GM19452 (cell line): ENCODE results near the gene ABL2.

Experiments used
- ATAC-seq: cut with Tn5 transposase; IDR thresholded peaks from one replicate; pipeline ENCODE4 v1.9.1; 2021; ENCODE audit not compliant: unreplicated experiment

The ABL2 gene

DNA sequence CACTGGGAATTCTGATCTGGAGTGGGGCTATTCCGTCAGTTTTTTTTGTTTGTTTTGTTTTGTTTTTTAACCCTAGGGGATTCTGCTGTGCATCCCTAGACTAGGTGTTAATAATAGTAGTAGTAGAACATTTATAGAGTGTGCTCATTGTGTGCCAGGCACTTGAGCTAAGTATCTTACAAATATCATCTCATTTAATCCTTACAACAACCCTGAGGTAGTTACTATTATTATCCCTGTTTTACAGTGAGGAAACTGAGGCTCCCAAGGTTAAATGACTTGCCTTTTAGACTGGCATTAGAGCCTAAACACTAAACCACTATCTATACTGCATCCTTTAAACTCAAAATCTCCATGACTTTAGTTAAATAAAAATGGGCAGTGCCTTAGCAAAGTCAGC lies 125.5 kb downstream of the ABL2 start:
- ATAC-seq: no peak

DNA sequence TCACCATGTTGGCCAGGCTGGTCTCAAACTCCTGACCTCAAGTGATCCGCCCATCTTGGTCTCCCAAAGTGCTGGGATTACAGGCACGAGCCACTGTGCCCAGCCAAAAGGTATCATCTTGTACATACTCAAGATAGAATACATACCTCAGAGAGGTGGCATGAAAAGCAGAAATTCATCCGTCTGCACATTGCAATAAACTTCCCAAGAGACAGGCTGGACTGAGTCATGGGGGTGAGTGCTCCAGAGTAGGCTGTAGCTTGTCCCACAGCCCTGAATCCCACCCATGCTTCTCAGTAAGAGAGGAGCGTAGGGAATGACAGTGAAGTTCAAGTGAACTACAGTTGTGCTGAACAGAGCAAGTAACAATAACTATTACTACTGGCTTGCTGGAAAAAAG lies 127.9 kb downstream of the ABL2 start:
- no peak for ATAC-seq

DNA sequence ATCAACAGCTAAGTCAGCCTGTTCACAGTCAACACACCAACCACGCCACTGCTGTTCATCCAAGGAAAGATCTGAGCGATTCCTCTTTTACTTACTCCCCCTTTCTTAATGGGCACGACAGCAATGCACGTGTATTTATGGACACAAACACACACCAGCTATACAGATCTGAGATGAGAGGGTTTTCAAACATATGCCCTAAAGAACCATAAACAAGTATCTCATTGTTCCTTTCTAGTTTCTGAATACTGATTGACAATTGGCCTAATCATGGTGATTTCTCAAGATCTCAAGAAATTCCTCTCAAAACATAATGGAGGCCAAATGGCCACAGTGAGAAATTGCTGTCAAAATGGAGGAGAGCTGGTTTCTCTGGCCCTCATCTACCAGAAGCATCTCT lies 129.6 kb downstream of the ABL2 start:
- ATAC-seq: no peak

DNA sequence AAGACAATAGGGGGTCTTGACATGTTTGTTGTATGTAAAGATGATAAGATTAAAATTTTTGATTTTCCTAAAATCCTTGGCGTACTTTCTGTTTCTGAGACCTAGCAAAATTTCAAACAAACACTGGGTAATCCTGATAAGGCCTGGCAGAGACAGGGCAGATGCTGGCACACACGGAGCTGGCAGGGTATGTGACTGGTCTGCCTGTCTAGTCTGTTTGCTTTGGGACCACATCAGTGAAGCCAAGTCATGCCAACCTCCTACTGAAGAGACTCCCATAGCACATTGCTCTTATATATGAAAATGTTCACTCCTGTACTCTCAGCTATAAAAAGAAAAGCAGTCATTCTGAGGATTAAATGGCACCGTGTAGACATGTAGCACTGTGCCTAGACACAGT lies 133.6 kb downstream of the ABL2 start:
- no peak for ATAC-seq

DNA sequence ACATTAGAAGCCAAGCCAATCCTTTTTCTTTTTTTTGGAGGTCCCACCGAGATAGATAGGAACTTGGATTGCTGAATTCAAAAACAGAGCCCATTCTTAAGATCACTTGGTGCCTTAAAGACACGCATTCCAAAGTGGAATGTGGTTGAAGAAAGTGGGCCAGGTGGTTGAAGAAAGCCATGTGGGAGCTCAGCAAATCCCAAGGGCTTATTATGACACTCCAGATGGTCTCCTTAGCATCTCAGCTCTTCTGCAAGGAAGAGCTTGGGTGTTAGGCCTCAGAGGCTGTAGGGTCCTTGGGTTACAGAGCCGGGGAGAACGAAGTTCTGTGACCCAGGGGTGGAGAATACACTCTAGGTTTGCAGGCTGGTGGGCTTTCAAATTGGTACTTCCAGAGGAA lies 134.1 kb downstream of the ABL2 start:
- no peak for ATAC-seq

DNA sequence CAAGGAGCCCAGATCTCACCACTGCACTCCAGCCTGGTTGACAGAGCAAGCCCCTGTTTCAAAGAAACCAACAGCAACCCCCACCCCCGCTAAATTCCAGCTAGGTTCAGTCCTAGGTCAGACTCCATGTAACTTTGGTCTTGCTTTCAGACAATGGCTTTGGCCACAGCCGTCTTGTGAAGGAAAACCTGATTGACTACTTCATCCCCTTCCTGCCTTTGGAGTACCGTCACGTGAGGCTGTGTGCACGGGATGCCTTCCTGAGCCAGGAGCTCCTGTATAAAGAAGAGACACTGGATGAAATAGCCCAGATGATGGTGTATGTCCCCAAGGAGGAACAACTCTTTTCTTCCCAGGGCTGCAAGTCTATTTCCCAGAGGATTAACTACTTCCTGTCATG lies 134.7 kb downstream of the ABL2 start:
- ATAC-seq: no peak

DNA sequence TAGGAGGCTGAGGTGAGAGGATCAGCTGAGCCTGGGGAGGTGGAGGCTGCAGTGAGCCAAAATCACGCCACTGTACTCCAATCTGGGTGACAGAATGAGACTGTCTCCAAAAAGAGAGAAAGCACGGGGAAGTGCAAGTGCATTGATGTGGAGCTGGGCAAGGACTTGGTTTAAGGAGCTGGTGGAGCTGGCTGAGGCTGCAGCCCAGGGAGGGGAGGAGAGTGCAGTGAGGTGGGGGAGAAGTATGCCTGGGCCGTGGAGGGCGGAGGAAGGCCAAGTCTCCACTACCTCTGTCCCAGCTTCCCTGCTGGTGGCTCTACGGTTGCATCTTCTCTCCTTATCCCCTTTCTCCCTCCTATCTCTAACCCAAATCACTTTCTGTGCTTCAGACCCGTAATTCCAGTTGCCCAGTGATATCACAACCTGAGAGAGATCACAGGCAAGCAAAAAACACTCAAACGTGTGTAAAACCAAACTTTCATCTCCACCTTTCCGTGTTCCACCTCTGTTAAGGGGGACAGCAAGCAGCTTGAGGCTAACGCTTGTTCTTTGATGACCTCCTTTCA lies 136.5 kb downstream of the ABL2 start:
- ATAC-seq: no peak

DNA sequence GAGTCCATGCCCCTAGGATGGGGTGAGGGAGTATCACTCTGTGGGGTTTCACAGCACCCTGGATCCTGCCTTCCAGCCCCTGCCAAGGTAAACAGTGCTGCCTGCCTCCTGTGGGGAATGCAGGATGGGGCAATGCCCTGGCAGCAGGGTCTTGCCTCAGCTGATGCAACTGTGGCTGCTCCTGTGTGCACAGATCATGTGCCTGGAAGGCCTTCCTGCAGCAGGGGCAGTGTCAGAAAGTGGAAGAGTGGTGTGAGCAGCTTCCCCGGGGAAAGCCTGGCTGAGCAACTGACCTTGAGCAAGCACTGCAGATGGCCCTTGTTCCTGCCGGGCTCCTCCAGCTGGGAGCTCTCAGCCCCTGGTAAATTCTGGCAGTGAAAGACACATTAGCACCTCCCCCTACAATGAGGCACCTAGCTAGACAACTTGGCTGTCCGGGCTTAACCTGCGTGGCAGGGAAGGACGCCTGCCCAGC lies 137.7 kb downstream of the ABL2 start:
- ATAC-seq: no peak

DNA sequence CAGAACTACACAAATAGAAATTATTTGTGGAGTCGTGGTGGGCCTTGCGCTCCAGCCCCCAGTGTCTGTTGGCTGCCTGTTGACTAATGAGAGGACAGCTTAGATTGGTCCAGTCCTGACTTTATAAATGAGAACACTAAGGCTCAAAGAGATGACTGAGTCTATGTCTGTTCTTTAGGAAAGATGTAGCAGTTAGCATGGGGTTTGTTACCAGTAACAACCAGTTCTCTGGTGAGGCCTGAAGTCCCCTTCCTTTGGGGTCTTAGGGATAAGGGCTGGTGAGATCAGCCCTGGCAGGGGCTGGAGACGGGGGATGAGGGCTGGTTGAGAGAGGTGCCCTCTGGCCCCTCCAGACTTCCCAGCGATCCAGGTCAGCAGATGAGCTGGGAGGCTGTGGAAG lies 138.6 kb downstream of the ABL2 start:
- ATAC-seq: no peak

DNA sequence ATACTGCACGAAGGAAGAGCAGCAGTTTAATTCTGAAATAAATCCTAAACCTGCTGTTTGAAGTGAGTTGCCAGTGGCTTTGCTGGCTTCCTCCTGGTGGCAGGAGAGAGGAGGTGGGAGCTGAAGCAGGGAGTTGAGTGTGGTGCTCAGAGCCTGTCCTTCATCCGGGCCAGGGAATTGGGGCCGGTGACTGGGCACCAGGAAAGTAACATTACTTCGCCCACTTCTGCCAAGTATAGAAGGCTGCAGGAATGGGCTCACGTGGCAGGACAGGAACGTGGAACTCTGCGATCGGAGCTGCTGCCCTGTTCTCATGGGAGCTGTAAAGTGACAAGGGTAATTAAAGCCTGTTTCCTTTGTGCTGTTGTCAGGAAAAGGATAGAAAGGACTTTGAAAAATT lies 139.0 kb downstream of the ABL2 start:
- no peak for ATAC-seq

DNA sequence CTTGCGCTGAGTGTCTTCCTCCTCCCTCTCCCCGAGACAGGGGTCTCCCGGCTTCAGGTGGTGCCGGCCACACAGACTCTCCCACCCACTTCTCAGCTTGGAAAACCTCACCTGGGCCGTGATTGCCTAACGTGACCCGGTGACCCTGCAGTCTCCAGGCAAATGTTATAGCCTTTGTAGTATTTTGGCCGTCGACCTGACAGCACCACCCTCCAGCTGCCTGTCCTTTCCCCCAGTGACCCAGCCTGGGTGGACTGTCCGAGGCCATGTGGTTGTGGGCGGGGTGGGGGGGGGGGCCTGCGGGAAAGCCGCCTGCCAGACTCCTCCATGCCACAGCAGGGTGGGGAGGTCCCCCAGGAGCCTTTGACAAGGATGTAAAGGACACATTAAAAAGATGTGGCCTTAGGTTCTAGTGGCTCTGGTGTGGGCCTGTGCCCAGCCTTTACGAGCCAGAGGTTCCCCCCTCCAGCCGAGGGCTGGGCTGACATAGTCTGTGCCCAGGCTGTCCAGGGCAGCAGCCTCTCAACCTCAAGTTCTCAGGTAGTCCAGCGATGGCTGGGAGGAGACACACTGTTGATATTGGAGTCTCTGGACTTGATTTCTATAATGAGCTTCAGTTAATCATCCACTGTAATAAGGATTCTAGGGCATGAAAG lies 139.5 kb downstream of the ABL2 start:
- ATAC-seq: no peak

DNA sequence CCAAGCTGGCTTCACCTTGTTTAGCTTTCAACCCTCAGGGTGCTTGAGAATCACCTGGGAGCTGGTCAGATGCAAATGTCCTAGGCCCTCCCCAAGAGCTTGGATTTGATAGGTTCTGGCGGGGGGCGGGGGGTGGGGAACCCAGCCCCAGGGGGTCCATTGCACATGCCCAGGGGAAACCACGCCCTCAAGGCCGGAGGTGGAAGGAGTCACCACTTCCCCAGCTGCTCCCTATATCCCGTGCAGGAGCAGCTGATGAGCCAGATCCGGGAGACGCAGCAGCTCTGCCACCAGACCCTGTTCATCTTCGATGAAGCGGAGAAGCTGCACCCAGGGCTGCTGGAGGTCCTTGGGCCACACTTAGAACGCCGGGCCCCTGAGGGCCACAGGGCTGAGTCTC lies 141.8 kb downstream of the ABL2 start:
- ATAC-seq: no peak

DNA sequence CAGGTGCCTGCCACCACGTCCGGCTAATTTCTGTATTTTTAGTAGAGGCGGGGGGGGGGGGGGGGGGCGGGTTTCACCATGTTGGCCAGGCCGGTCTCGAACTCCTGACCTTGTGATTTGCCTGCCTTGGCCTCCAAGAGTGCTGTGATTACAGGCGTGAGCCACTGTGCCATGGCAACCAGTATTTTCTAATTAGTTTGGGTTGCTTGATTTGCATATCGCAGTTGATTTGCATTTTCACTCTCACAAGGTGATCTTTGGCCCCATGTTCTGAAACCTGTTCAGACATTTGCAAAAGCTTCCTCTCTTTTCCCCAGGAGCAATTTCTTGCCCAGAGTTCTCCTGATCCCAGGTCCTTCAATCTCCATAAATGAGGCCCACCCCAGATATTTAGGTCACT lies 145.9 kb downstream of the ABL2 start:
- no peak for ATAC-seq

DNA sequence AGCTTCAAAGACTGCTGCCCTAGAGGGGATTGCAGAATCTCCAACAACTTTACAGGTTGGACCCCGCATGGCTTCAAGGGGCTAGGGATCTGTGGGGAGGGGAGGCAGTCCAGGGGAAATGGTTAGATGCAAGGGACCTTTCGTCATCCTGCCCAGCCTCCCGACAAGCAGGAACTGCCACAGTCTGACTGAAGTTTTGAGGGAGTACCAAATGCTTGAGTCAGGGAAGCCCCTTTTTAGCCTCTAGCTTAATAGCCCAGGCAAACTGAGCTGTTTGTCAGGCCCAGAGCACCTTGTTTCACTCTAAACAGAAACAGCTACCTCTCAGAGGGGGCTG lies 146.5 kb downstream of the ABL2 start:
- ATAC-seq: no peak

DNA sequence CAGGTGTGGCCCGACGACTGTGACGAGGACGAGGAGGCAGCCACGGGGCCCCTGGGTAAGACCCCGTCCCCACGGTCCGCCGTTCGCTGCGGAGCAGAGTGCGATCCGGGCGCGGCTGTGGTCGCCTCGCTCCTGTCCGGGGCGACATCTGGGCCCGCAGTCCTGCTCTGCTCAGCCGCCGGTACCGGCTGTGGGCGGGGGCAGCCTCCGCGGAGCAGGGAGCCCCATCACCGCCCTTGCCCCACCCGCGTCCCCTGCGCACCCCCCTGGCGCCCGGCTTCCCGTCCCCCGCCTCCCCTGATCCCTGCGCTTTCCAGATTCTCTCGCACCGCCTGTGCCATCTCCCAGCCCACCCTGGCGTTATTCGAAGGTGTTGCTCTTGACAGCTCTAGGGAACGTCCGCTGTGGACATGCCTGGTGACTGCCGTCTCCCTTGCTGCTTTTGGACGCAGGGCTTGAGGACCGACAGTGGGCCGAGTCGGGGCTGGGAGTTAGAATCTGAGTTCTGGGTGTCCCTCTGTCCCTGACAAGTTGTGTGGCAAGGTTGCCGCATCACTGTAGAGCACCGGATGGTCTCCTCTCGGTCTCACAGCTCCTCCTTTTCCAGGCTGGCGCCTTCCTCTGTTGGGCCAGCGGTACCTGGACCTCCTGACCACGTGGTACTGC lies 147.0 kb downstream of the ABL2 start:
- peak; percentile 10 for ATAC-seq

DNA sequence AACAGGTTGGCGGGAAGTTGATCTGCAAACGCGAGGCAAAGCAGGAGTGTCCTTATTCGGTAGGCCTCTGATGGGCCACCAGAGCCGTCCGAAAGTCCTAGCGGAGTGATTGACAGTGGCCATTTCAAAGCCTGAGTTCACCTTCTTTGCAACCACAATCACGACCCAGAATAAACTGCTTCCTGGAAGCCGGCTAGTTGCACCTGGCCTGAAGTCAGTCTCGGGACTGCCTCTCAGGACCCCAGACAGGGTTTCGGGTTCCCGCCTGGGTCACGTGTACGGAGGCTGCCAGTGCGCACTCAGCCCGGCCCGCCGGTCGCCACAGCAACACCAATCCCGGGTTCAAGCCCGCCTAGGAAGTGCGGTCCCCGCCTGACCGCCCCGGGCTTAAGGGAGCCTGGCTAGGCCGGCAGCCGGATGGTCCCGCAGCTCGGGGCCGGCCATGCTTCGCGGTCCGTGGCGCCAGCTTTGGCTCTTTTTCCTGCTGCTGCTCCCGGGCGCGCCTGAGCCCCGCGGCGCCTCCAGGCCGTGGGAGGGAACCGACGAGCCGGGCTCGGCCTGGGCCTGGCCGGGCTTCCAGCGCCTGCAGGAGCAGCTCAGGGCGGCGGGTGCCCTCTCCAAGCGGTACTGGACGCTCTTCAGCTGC lies 147.7 kb downstream of the ABL2 start, which contains the start of gene TOR3A:
Gene TOR3A, plus strand, starts transcription at position 384 of the 646 bp plus-strand sequence. Its CDS starts 59 bp downstream, at position 443.
- ATAC-seq: peak; percentile 83

DNA sequence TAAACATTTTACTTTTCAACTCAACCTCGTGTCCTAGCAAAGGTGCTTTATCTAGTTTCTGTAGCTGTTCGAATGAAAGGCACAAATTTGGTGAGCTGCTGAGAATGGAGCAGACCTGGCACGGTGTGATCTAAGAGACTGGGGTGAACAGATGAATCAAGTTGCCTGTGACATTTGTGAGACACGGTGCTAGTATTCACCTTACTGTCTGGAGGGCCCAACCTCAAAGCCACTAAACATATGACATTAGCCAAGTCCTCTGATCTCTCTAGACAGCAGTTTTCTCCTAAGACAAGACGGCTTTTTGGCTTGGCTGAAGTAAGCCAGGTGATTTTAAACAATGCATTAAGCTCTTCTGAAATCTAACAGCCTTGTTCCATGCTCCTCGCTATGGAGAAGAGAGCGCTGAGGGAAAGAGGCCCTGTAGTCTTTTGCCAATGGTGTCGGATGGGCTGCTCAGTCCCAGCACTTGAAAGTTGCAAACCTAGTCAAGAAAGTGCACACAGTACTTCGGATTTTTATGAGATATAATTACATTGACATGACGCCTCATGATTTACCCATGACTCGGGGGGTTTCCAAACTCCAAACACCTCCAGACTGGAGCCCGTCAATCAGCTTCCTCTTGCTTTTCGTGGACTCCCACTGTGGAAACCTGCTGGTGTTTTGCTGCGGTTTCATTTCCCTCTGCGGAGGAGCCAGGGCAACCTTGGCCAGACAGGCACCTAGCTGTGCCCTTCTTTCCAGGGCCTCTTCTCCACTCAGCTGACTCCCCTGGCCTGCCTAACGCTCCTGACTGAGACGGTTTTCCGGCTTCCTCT lies 148.4 kb downstream of the ABL2 start:
- ATAC-seq: no peak

DNA sequence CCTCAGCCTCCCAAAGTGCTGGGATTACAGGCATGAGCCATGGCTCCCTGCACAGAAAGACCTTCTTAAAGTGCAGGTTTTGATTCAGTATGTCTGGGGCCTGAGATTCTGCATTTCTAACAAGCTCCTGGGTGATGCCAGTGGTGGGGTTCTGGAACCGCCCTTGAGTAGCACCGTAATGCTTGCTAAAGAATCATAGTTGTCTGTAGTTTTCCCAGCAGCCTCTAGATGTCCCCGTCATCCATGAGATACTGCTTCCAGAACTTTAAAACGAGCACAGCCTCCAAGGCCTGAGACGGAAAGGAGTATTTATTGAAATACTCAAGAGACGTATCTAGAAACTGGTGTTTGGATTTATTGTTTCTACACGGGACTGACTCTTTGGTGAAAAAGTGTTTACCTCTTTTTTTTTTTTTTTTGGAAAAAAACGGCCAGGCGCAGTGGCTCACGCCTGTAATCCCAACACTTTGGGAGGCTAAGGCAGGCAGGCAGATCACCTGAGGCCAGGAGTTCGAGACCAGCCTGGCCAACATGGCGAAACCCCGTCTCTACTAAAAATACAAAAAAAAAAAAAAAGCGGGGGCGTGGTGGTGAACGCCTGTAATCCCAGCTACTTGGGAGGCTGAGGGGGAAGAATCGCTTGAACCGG lies 150.2 kb downstream of the ABL2 start:
- ATAC-seq: no peak

DNA sequence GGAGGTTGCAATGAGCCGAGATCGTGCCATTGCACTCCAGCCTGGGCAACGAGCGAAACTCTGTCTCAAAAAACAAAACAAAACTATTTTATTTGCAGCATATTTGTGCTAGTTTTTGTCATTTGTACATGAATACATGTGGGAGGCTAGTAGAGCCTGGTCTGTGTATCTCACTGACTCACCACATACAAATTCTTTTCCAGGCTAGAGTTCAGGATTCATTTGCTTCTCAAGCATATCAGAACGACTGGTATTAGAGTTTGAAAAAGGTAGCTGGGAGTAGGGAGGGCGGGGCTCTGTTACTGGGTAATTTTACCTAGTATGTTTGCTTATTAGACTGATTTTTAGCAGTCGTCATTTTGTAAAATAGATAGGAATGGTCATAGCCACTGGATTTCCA lies 152.1 kb downstream of the ABL2 start:
- no peak for ATAC-seq

DNA sequence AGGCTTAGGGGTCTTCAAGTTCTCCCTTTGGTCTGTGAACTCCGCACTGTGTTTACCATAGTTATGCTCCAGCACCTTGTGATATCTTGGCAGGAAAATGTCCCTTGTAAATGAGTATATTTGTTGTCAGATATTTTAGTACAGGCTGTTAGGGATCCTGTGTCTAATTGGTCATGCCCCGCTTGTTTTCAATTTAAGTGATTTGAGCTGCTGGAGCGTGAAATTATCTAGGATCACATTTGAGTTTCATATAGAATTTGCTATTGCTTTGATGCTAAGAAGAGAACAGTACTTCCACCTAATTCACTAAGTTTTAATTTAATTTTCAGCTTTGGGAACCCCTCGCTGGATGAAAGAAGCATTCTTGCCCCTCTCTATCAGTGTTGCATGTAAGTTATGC lies 163.0 kb downstream of the ABL2 start:
- no peak for ATAC-seq
